ENCODE measurements around the gene RTP3. TPM values are rescaled to one million over a fixed set of nuclear protein-coding genes. Genes with fewer than 3 reads are reported as not detected.

Gene RTP3
- total and polyA plus RNA-seq, 2 experiments from 2014 or later, result 0.16 TPM; not detected in 1

- no peak overlapping the region for H3K27ac Mint-ChIP-seq
- Histone ChIP-seq H3K4me2 (no peak overlapping the region), H4K20me1 (replicated peaks; ENCODE audit: insufficient read depth) (no peaks in the 10 kb centered on the region), H3K4me1 (ENCODE audit: insufficient read depth) (no peaks in the 10 kb centered on the region; the same call in 1 of the 2 replicates), H3K36me3 (ENCODE audit: insufficient read depth) (no peaks in the 10 kb centered on the region), H3F3A (replicated peaks; ENCODE audit: low read depth) (no peaks in the 10 kb centered on the region; the same call in 1 of the 2 replicates), H3K27me3 (ENCODE audit: insufficient read depth) (no peaks in the 10 kb centered on the region), H3K4me3 (no peak overlapping the region), H3K79me2 (replicated peaks; ENCODE audit: insufficient read depth) (no peaks in the 10 kb centered on the region), H3K9me2 (ENCODE audit: insufficient read depth) (no peaks in the 10 kb centered on the region), H3K27ac (ENCODE audit: low read depth) (no peak overlapping the region), H2AFZ (no peak overlapping the region)
- no peak overlapping the region for H3K4me3 Mint-ChIP-seq
- no peaks in the 10 kb centered on the region for H3K27me3 Mint-ChIP-seq (ENCODE audit: insufficient read depth, low read depth, poor library complexity)
- no peak for DNase-seq (ENCODE audit: low spot score)
- peaks cover 7% of the 10 kb centered on the region for H3K4me1 Mint-ChIP-seq
- ATAC-seq, result no peak
- peaks cover 3% of the 10 kb centered on the region; the same call in 1 of the 3 replicates for H3K36me3 Mint-ChIP-seq (ENCODE audit: low read depth)
- TF ChIP-seq EZH2phosphoT487 (IDR thresholded peaks at IDR 0.05; ENCODE audit: unreplicated experiment) (no peak), ETS1 (IDR thresholded peaks at IDR 0.05) (no peak), CREB1 (CRISPR knock-in tag; IDR thresholded peaks at IDR 0.05; ENCODE audit: low read depth) (no peak), ZNF331 (CRISPR knock-in tag; IDR thresholded peaks at IDR 0.05; ENCODE audit: low read depth) (no peak), CTCF (conservative IDR thresholded peaks at IDR 0.05; ENCODE audit: low read depth in 2 of 2) (no peak), JUNB (IDR thresholded peaks at IDR 0.05; ENCODE audit: unreplicated experiment) (no peak), POLR2AphosphoS5 (IDR thresholded peaks at IDR 0.05; ENCODE audit: low read depth) (no peak), ZNF462 (CRISPR knock-in tag; IDR thresholded peaks at IDR 0.05) (no peak)
- no peaks in the 10 kb centered on the region for H3K9me3 Mint-ChIP-seq
These were observed 19.4 kb downstream of the RTP3 start for GRCh38 chr3:46517016-46517783.

Measured in GM23338 (cell line).